NCI-H510A treated with DMSO at 0.1 percent for 48 hours (cell line): ENCODE data around the gene TRO.

ENCODE experiments used
- DNase-seq: peaks from one replicate; lab custom pipeline; 2025; lab: John Stamatoyannopoulos, UW

TRO gene

GRCh38 chrX:54950730-54951375 lies 30.2 kb downstream of the TRO start:
- DNase-seq = peak; percentile 1

- DNase-seq = no peak
These were observed 41.1 kb downstream of the TRO start for GRCh38 chrX:54961750-54962149.

GRCh38 chrX:54964766-54965497 lies 44.3 kb downstream of the TRO start:
- DNase-seq = no peak

- DNase-seq = no peak
These were observed 56.8 kb downstream of the TRO start for GRCh38 chrX:54977387-54977786.

- DNase-seq = no peak
These were observed 57.8 kb downstream of the TRO start for GRCh38 chrX:54978448-54978847.

GRCh38 chrX:54979432-54979831 lies 58.8 kb downstream of the TRO start:
- no peak for DNase-seq

- DNase-seq = no peak
These were observed 59.7 kb downstream of the TRO start for GRCh38 chrX:54980334-54980733.
